ENCODE measurements around the gene WDR3.

Gene WDR3

DNA sequence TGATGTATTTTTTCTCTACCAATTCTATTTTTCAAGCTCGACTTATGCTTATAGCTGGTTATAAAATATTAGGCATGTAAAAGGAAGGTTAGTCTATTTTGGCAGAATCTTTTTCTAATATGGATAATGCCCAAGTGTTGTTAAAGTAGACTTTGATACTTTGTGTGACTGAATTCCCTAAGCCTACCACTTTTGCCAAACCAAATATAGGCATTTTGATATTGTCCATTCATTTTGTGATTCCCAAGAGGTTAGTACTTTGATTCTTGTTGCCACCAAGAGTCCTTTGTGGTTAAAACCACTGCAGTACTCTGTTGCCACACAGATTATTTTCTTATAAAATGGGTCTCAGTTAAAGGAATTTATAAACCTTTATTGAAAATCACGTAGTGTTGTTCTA is 4.2 kb downstream of the WDR3 start:
- Histone ChIP-seq H3K9me3 (ENCODE audit: insufficient read depth, low read length) (no peaks in the 10 kb centered on the region), H3K4me3 (ENCODE audit: insufficient read length, low read depth) (no peak overlapping the region), H3K27me3 (ENCODE audit: insufficient read depth, insufficient read length) (no peaks in the 10 kb centered on the region), H3K9ac (ENCODE audit: insufficient read length, low read depth) (no peak overlapping the region), H3K36me3 (ENCODE audit: insufficient read depth, insufficient read length, low read length) (peaks cover 67% of the 10 kb centered on the region), H3K4me1 (ENCODE audit: insufficient read depth, insufficient read length) (no peaks in the 10 kb centered on the region)
- no peak for DNase-seq (ENCODE audit: low read depth, low spot score)
- TF ChIP-seq SUZ12 (IDR thresholded peaks at IDR 0.05; ENCODE audit: extremely low read depth, insufficient read depth, insufficient read length) (no peak), YY1 (IDR thresholded peaks at IDR 0.05; ENCODE audit: insufficient read depth, insufficient read length) (no peak), ZNF274 (IDR thresholded peaks at IDR 0.05; ENCODE audit: low read depth, low read length) (no peak)

DNA sequence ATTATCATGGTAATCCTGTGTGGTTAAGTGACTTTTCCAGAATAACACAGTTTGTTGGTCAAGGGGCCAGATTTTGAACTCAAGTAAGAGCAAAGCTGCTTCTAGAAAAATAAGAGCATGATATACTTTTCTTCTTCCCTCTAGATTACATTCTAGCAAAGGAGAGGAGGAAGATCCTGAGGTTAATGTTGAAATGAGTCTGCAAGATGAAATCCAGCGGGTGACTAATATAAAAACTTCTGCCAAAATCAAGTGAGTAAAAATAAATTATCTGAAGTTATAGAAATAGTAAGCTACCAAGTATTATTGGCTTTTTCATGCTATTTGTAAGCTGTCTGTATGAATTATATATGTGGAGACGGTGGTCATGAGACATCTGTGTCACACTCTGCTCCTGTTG is 12.8 kb downstream of the WDR3 start:
- TF ChIP-seq YY1 (IDR thresholded peaks at IDR 0.05; ENCODE audit: insufficient read depth, insufficient read length) (no peak), SUZ12 (IDR thresholded peaks at IDR 0.05; ENCODE audit: extremely low read depth, insufficient read depth, insufficient read length) (no peak), ZNF274 (IDR thresholded peaks at IDR 0.05; ENCODE audit: low read depth, low read length) (no peak)
- Histone ChIP-seq H3K9me3 (ENCODE audit: insufficient read depth, low read length) (no peaks in the 10 kb centered on the region), H3K36me3 (ENCODE audit: insufficient read depth, insufficient read length, low read length) (peaks cover 97% of the 10 kb centered on the region)

DNA sequence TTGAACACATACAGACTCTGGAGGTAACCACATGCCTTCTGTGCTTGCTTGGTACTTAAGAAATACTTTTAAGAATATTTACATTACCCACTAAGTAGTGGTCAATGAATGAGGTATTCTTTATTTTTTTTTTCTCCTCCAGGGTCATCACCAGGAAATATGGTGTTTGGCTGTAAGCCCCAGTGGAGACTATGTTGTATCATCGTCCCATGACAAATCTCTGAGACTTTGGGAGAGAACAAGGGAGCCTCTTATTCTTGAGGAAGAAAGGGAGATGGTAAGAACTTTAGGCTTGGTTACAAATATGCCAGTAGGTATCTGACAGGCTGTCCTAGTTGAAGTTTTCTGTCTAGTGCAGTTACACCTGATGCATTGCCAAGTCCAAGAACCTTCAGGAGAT is 22.8 kb downstream of the WDR3 start:
- TF ChIP-seq SUZ12 (IDR thresholded peaks at IDR 0.05; ENCODE audit: extremely low read depth, insufficient read depth, insufficient read length) (no peak), ZNF274 (IDR thresholded peaks at IDR 0.05; ENCODE audit: low read depth, low read length) (no peak), YY1 (IDR thresholded peaks at IDR 0.05; ENCODE audit: insufficient read depth, insufficient read length) (no peak)
- Histone ChIP-seq H3K4me3 (ENCODE audit: insufficient read length, low read depth) (no peak overlapping the region), H3K4me1 (ENCODE audit: insufficient read depth, insufficient read length) (no peaks in the 10 kb centered on the region), H3K27me3 (ENCODE audit: insufficient read depth, insufficient read length) (no peaks in the 10 kb centered on the region), H3K9me3 (ENCODE audit: insufficient read depth, low read length) (no peaks in the 10 kb centered on the region), H3K36me3 (ENCODE audit: insufficient read depth, insufficient read length, low read length) (peaks cover 99% of the 10 kb centered on the region), H3K9ac (ENCODE audit: insufficient read length, low read depth) (no peak overlapping the region)
- DNase-seq (ENCODE audit: low read depth, low spot score): no peak

More for the DNA sequence above, 12.8 kb downstream of the WDR3 start:
- Histone ChIP-seq H3K4me1 (ENCODE audit: insufficient read depth, insufficient read length) (no peaks in the 10 kb centered on the region), H3K4me3 (ENCODE audit: insufficient read length, low read depth) (no peak overlapping the region), H3K9ac (ENCODE audit: insufficient read length, low read depth) (no peak overlapping the region), H3K27me3 (ENCODE audit: insufficient read depth, insufficient read length) (no peaks in the 10 kb centered on the region)
- no peak for DNase-seq (ENCODE audit: low read depth, low spot score)

DNA sequence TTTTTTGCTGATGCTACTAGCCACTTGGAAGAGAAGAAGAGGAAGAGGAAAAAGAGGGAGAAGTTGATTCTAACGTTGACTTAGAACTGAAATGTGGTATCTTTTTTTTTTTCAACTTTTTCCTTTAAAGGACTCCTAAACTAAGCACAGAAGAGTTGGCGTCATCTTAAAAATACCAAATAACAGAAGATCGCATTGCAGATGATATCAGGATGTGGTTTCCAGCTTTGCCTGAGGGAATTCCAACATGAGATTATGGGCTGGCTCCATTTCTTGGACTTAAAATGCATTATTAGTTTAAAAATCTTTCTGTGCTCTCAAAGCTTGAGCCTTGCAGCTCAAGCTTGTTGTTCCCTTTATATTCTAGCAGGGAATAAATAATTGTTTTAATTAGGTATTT is 29.8 kb downstream of the WDR3 start:
- no peak overlapping the region for H3K9ac ChIP-seq (ENCODE audit: insufficient read length, low read depth)
- H3K36me3 ChIP-seq (ENCODE audit: insufficient read depth, insufficient read length, low read length): peaks cover 85% of the 10 kb centered on the region
- no peaks in the 10 kb centered on the region for H3K4me1 ChIP-seq (ENCODE audit: insufficient read depth, insufficient read length)
- TF ChIP-seq ZNF274 (IDR thresholded peaks at IDR 0.05; ENCODE audit: low read depth, low read length) (no peak), YY1 (IDR thresholded peaks at IDR 0.05; ENCODE audit: insufficient read depth, insufficient read length) (no peak), SUZ12 (IDR thresholded peaks at IDR 0.05; ENCODE audit: extremely low read depth, insufficient read depth, insufficient read length) (no peak)
- H3K27me3 ChIP-seq (ENCODE audit: insufficient read depth, insufficient read length): no peaks in the 10 kb centered on the region
- DNase-seq (ENCODE audit: low read depth, low spot score): no peak
- no peak overlapping the region for H3K4me3 ChIP-seq (ENCODE audit: insufficient read length, low read depth)
- no peaks in the 10 kb centered on the region for H3K9me3 ChIP-seq (ENCODE audit: insufficient read depth, low read length)

DNA sequence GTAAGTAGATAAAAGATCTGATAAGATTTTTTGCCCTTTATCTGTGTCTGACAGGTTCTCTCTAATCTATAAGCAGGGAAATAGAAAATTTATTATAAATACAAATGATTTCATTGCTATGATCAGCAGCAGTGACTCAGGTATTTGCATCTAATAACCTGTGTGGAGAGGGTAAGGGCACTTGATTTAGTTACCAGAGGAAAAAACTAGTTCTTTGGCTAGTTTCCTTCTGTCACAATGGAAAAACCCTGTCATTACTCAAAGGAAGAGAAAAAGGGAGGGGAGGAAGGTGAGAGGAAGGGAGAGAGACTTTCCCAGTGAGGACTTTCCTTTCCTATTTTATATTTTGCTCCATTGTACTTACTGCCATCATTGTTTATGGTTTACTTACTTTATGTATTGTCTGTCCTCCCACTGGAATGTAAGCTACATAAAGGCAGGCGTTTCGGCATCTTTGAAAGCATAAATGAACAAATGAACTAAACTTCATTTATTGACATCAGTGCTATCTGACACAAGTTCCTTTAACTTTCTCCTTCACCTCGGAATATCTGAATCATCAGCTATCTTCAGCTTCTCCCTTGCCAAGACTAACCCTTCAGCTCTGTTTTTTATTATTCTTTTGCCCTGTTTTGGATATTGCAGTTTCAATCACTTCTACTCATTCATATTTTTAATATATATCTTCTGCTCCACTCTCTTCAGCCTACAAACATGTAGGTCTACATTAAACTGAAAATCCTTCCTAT is 34.9 kb downstream of the WDR3 start:
- no peak overlapping the region for H3K9ac ChIP-seq (ENCODE audit: insufficient read length, low read depth)
- no peaks in the 10 kb centered on the region for H3K9me3 ChIP-seq (ENCODE audit: insufficient read depth, low read length)
- no peak for DNase-seq (ENCODE audit: low read depth, low spot score)
- H3K4me1 ChIP-seq (ENCODE audit: insufficient read depth, insufficient read length): no peaks in the 10 kb centered on the region
- peaks cover 38% of the 10 kb centered on the region for H3K36me3 ChIP-seq (ENCODE audit: insufficient read depth, insufficient read length, low read length)
- no peak for TF ChIP-seq ZNF274 (IDR thresholded peaks at IDR 0.05; ENCODE audit: low read depth, low read length)
- TF ChIP-seq YY1 (IDR thresholded peaks at IDR 0.05; ENCODE audit: insufficient read depth, insufficient read length): no peak
- no peak for TF ChIP-seq SUZ12 (IDR thresholded peaks at IDR 0.05; ENCODE audit: extremely low read depth, insufficient read depth, insufficient read length)
- H3K4me3 ChIP-seq (ENCODE audit: insufficient read length, low read depth): no peak overlapping the region
- H3K27me3 ChIP-seq (ENCODE audit: insufficient read depth, insufficient read length): no peaks in the 10 kb centered on the region

DNA sequence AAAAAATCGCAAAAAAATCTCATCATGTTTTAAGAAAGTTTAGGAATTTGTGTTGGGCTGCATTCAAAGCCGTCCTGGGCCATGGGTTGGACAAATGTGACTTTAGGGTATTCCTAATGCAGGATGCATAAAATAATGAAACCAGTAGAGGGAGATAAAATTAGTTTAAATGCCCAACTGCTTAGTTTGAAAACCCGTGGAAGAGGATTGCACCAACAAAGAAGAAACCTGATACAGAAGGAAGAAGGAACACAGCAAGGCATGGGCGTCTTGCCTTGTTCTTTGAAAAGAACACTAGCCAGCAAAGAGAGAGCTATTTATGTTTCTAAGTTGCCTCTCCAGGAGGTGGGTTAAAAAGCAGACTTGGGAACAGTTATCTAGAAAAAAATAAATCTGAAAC is 37.9 kb downstream of the WDR3 start:
- Histone ChIP-seq H3K9me3 (ENCODE audit: insufficient read depth, low read length) (no peaks in the 10 kb centered on the region), H3K9ac (ENCODE audit: insufficient read length, low read depth) (no peak overlapping the region), H3K36me3 (ENCODE audit: insufficient read depth, insufficient read length, low read length) (peaks cover 10% of the 10 kb centered on the region), H3K4me3 (ENCODE audit: insufficient read length, low read depth) (no peak overlapping the region), H3K4me1 (ENCODE audit: insufficient read depth, insufficient read length) (no peaks in the 10 kb centered on the region), H3K27me3 (ENCODE audit: insufficient read depth, insufficient read length) (no peaks in the 10 kb centered on the region)
- no peak for TF ChIP-seq ZNF274 (IDR thresholded peaks at IDR 0.05; ENCODE audit: low read depth, low read length)
- no peak for TF ChIP-seq YY1 (IDR thresholded peaks at IDR 0.05; ENCODE audit: insufficient read depth, insufficient read length)
- TF ChIP-seq SUZ12 (IDR thresholded peaks at IDR 0.05; ENCODE audit: extremely low read depth, insufficient read depth, insufficient read length): no peak
- no peak for DNase-seq (ENCODE audit: low read depth, low spot score)

DNA sequence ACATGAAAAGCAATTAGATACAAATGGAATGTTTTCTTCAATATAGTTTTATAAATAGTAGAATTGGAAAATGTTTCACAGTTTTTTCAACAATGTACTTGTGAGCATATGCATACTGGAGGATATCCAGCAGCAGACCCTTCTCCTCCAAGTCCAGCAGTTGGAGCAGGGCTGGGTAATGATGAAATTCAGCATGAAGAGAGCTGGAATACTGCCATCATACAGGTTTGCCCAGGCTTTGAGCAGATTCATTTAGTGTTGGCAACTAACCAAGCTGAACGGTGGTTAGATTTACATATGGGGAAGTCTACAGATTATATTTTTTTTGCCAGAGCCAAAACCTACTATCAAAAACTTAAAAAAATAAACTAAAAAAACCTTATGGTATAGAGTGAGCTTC is 38.3 kb downstream of the WDR3 start:
- no peak overlapping the region for H3K4me3 ChIP-seq (ENCODE audit: insufficient read length, low read depth)
- H3K9me3 ChIP-seq (ENCODE audit: insufficient read depth, low read length): no peaks in the 10 kb centered on the region
- H3K27me3 ChIP-seq (ENCODE audit: insufficient read depth, insufficient read length): no peaks in the 10 kb centered on the region
- H3K36me3 ChIP-seq (ENCODE audit: insufficient read depth, insufficient read length, low read length): peaks cover 6% of the 10 kb centered on the region
- no peak overlapping the region for H3K9ac ChIP-seq (ENCODE audit: insufficient read length, low read depth)
- no peaks in the 10 kb centered on the region for H3K4me1 ChIP-seq (ENCODE audit: insufficient read depth, insufficient read length)
- no peak for DNase-seq (ENCODE audit: low read depth, low spot score)
- TF ChIP-seq SUZ12 (IDR thresholded peaks at IDR 0.05; ENCODE audit: extremely low read depth, insufficient read depth, insufficient read length) (no peak), ZNF274 (IDR thresholded peaks at IDR 0.05; ENCODE audit: low read depth, low read length) (no peak), YY1 (IDR thresholded peaks at IDR 0.05; ENCODE audit: insufficient read depth, insufficient read length) (no peak)
